ENCODE data around the gene TIMM9. TPM values are rescaled to one million over a fixed set of nuclear protein-coding genes. Genes with fewer than 3 reads are reported as not detected.
"Not testable (repeated sequence)": the region's sequence is repeated elsewhere in the genome, so short reads cannot be mapped to it uniquely, and the experiment has no call there.

Gene TIMM9
- total RNA-seq, 1 donor from 2014 or later: 37.9 TPM

GRCh38 chr14:58444627-58445026 is 17.3 kb upstream of the TIMM9 start:
- H3K27me3 Mint-ChIP-seq: no peaks in the 10 kb centered on the region
- no peak for TF ChIP-seq CTCF (IDR thresholded peaks at IDR 0.05; ENCODE audit: unreplicated experiment)
- no peak for DNase-seq (ENCODE audit: low spot score, unreplicated experiment)
- no peaks in the 10 kb centered on the region for H3K4me1 Mint-ChIP-seq (ENCODE audit: low read depth)
- no peak overlapping the region for H3K27ac Mint-ChIP-seq
- no peak overlapping the region for H3K4me3 Mint-ChIP-seq (ENCODE audit: low read depth)
- no peaks in the 10 kb centered on the region for H3K9me3 Mint-ChIP-seq (ENCODE audit: low read depth)
- peaks cover 4% of the 10 kb centered on the region for H3K36me3 Mint-ChIP-seq (ENCODE audit: insufficient read depth)

GRCh38 chr14:58439476-58439875 is 12.1 kb upstream of the TIMM9 start:
- no peak overlapping the region for H3K4me3 Mint-ChIP-seq (ENCODE audit: low read depth)
- H3K36me3 Mint-ChIP-seq (ENCODE audit: insufficient read depth): peaks cover 8% of the 10 kb centered on the region
- H3K9me3 Mint-ChIP-seq (ENCODE audit: low read depth): no peaks in the 10 kb centered on the region
- H3K27ac Mint-ChIP-seq: no peak overlapping the region
- H3K27me3 Mint-ChIP-seq: no peaks in the 10 kb centered on the region
- no peak for DNase-seq (ENCODE audit: low spot score, unreplicated experiment)
- TF ChIP-seq CTCF (IDR thresholded peaks at IDR 0.05; ENCODE audit: unreplicated experiment): no peak
- no peaks in the 10 kb centered on the region for H3K4me1 Mint-ChIP-seq (ENCODE audit: low read depth)

GRCh38 chr14:58430156-58430555 is 2.8 kb upstream of the TIMM9 start:
- H3K27me3 Mint-ChIP-seq: no peaks in the 10 kb centered on the region
- H3K9me3 Mint-ChIP-seq (ENCODE audit: low read depth): no peaks in the 10 kb centered on the region
- H3K4me3 Mint-ChIP-seq (ENCODE audit: low read depth): no peak overlapping the region
- H3K36me3 Mint-ChIP-seq (ENCODE audit: insufficient read depth): no peaks in the 10 kb centered on the region
- no peak for DNase-seq (ENCODE audit: low spot score, unreplicated experiment)
- peaks cover 15% of the 10 kb centered on the region for H3K4me1 Mint-ChIP-seq (ENCODE audit: low read depth)
- TF ChIP-seq CTCF (IDR thresholded peaks at IDR 0.05; ENCODE audit: unreplicated experiment): no peak
- H3K27ac Mint-ChIP-seq: no peak overlapping the region

GRCh38 chr14:58428118-58428683 is 870 bp upstream of the TIMM9 start:
- peak overlapping the region; percentile 92 for H3K4me3 Mint-ChIP-seq (ENCODE audit: low read depth)

GRCh38 chr14:58426670-58427280 is 556 bp downstream of the TIMM9 start:
- Mint-ChIP-seq H3K27me3 (no peaks in the 10 kb centered on the region), H3K9me3 (ENCODE audit: low read depth) (no peaks in the 10 kb centered on the region), H3K36me3 (ENCODE audit: insufficient read depth) (no peaks in the 10 kb centered on the region), H3K4me1 (ENCODE audit: low read depth) (peaks cover 15% of the 10 kb centered on the region), H3K27ac (peak overlapping the region; percentile 98), H3K4me3 (ENCODE audit: low read depth) (peak overlapping the region; percentile 92)
- no peak for TF ChIP-seq CTCF (IDR thresholded peaks at IDR 0.05; ENCODE audit: unreplicated experiment)
- peak; percentile 31 for DNase-seq (ENCODE audit: low spot score, unreplicated experiment)

More at GRCh38 chr14:58428118-58428683, 870 bp upstream of the TIMM9 start:
- Mint-ChIP-seq H3K27me3 (no peaks in the 10 kb centered on the region), H3K4me1 (ENCODE audit: low read depth) (peaks cover 15% of the 10 kb centered on the region), H3K9me3 (ENCODE audit: low read depth) (no peaks in the 10 kb centered on the region), H3K27ac (peak overlapping the region; percentile 98), H3K36me3 (ENCODE audit: insufficient read depth) (no peaks in the 10 kb centered on the region)
- no peak for DNase-seq (ENCODE audit: low spot score, unreplicated experiment)
- no peak for TF ChIP-seq CTCF (IDR thresholded peaks at IDR 0.05; ENCODE audit: unreplicated experiment)

- not testable (repeated sequence) for H3K27me3 Mint-ChIP-seq; H3K4me1 Mint-ChIP-seq (ENCODE audit: low read depth); H3K4me3 Mint-ChIP-seq (ENCODE audit: low read depth); DNase-seq (ENCODE audit: low spot score, unreplicated experiment); H3K27ac Mint-ChIP-seq; H3K9me3 Mint-ChIP-seq (ENCODE audit: low read depth)
- H3K36me3 Mint-ChIP-seq (ENCODE audit: insufficient read depth): peaks cover 24% of the 10 kb centered on the region
Observed at GRCh38 chr14:58416934-58417333, 10.4 kb downstream of the TIMM9 start.
